SIG-M5 treated with dmso at 0.1 percent for 504 hours (cell line): ENCODE data around the gene MAT1A.

Experiments used
- DNase-seq: peaks from one replicate; lab custom pipeline; 2025; ENCODE audit not compliant: unreplicated experiment; lab: John Stamatoyannopoulos, UW

The MAT1A gene

GRCh38 chr10:80283119-80283518, 6.3 kb downstream of the MAT1A start:
- no peak for DNase-seq

GRCh38 chr10:80281784-80282765, 7.4 kb downstream of the MAT1A start:
- no peak for DNase-seq

- DNase-seq, result no peak
These were observed 8.2 kb downstream of the MAT1A start for GRCh38 chr10:80281292-80281691.

GRCh38 chr10:80280071-80280800, 9.2 kb downstream of the MAT1A start:
- DNase-seq, result no peak

GRCh38 chr10:80279146-80279545, 10.3 kb downstream of the MAT1A start:
- DNase-seq, result no peak

- no peak for DNase-seq
These were observed 11.0 kb downstream of the MAT1A start for GRCh38 chr10:80278480-80278879.

- no peak for DNase-seq
These were observed 11.7 kb downstream of the MAT1A start for GRCh38 chr10:80277567-80278250.

GRCh38 chr10:80277016-80277415, 12.4 kb downstream of the MAT1A start:
- no peak for DNase-seq

- DNase-seq, result no peak
These were observed 13.1 kb downstream of the MAT1A start for GRCh38 chr10:80276335-80276734.

GRCh38 chr10:80275756-80276155, 13.7 kb downstream of the MAT1A start:
- DNase-seq, result no peak

- DNase-seq, result no peak
These were observed 14.3 kb downstream of the MAT1A start for GRCh38 chr10:80275135-80275498.

- no peak for DNase-seq
These were observed 14.9 kb downstream of the MAT1A start for GRCh38 chr10:80274396-80275134.

- no peak for DNase-seq
These were observed 15.8 kb downstream of the MAT1A start for GRCh38 chr10:80273523-80274170.

GRCh38 chr10:80272793-80273522, 16.5 kb downstream of the MAT1A start:
- no peak for DNase-seq

- DNase-seq, result no peak
These were observed 18.0 kb downstream of the MAT1A start for GRCh38 chr10:80271416-80271815.

- DNase-seq, result no peak
These were observed 18.6 kb downstream of the MAT1A start for GRCh38 chr10:80270887-80271286.

GRCh38 chr10:80268938-80269588, 20.4 kb downstream of the MAT1A start:
- DNase-seq, result no peak

- DNase-seq, result no peak
These were observed 21.2 kb downstream of the MAT1A start for GRCh38 chr10:80268266-80268665.

GRCh38 chr10:80266513-80266863, 23.0 kb downstream of the MAT1A start:
- DNase-seq, result no peak
